Upper lobe of right lung (tissue), 1 donor: Measurements from ENCODE around the gene TIMM23. TPM values are rescaled to one million over a fixed set of nuclear protein-coding genes. Genes with fewer than 3 reads are reported as not detected.

ENCODE experiments used
- total RNA-seq: library from RNA; stranded (reverse); fragmentation: NEBNext Ultra II Directional; extraction: Animal tissue kit (Norgen Biotek cat#: 25700); gene quantifications from one replicate; pipeline ENCODE4 v1.2.1, GENCODE V29; 2021
- donor health status: DM: no; HTN: yes; CAD: no; lungs with severe emphysema.

Gene TIMM23
- total RNA-seq, 1 donor from 2014 or later, result 35.8 TPM

Other genes starting within 250 kb of the TIMM23 start
- 62.0 TPM for gene WASHC2C, start 245.2 kb upstream of the TIMM23 start, total RNA-seq
- gene AGAP4, start 125.0 kb upstream of the TIMM23 start, total RNA-seq, result 22.1 TPM
- gene NCOA4, start 58.1 kb downstream of the TIMM23 start, total RNA-seq, result 187 TPM
- not detected for gene MSMB, start 73.8 kb downstream of the TIMM23 start, total RNA-seq